GM12864 (cell line): ENCODE data around the gene PSMA6.

Experiments
- DNase-seq: peaks from one replicate; pipeline ENCODE4 v3.0.0-alpha.2; 2011; ENCODE audit warnings: low read depth
- H3K4me3 ChIP-seq: 2 replicates; pipeline ENCODE4 v1.5.1; 2011; ENCODE audit warnings: mild to moderate bottlenecking, low read depth, low read length, control low read depth
- TF ChIP-seq, protein P1 (sequence below): IDR thresholded peaks from 2 replicates; pipeline ENCODE4 v1.5.1; 2011; ENCODE audit warnings: low read depth, mild to moderate bottlenecking, moderate library complexity, low read length, control low read depth, inconsistent platforms; ENCODE audit errors: missing control alignments

PSMA6 gene

DNA sequence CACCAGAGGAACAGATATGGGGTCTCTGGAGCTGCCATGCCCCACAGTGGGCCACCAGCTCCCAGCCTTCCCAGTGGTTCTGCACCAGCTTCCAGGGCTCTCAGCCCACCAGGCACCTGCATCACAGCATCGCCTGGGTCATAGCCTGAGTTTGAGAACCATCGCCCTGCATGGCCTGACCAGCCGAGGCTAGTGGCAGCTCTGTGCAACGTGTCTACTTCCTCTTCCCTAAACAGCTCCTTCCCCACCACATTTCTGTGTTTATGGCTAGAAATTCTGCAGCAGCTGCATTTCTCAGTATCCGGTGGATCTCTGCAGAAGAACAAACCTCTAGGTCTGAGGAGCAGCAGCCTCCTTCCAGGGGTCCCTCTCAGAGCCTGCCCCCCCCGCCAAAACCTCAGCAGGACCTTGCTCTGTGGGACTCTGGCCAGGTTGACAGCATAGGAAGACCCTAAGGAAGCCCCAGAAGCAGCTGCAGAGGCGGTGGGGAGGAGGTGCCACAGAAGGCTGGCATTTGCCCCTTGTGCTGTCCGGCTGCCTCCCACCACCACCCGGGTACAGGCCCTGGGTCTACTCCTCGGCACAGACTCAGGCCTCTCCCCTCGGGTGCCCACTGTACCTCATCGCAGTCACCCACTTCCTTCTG lies 47.7 kb downstream of the PSMA6 start:
- TF ChIP-seq, protein P1, sequence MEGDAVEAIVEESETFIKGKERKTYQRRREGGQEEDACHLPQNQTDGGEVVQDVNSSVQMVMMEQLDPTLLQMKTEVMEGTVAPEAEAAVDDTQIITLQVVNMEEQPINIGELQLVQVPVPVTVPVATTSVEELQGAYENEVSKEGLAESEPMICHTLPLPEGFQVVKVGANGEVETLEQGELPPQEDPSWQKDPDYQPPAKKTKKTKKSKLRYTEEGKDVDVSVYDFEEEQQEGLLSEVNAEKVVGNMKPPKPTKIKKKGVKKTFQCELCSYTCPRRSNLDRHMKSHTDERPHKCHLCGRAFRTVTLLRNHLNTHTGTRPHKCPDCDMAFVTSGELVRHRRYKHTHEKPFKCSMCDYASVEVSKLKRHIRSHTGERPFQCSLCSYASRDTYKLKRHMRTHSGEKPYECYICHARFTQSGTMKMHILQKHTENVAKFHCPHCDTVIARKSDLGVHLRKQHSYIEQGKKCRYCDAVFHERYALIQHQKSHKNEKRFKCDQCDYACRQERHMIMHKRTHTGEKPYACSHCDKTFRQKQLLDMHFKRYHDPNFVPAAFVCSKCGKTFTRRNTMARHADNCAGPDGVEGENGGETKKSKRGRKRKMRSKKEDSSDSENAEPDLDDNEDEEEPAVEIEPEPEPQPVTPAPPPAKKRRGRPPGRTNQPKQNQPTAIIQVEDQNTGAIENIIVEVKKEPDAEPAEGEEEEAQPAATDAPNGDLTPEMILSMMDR: no peak
- no peak for DNase-seq
- no peak overlapping the region for H3K4me3 ChIP-seq

- no peak overlapping the region for H3K4me3 ChIP-seq
- TF ChIP-seq, protein P1: no peak
- no peak for DNase-seq
These were observed 48.7 kb downstream of the PSMA6 start for GRCh38 chr14:35340616-35341453.

DNA sequence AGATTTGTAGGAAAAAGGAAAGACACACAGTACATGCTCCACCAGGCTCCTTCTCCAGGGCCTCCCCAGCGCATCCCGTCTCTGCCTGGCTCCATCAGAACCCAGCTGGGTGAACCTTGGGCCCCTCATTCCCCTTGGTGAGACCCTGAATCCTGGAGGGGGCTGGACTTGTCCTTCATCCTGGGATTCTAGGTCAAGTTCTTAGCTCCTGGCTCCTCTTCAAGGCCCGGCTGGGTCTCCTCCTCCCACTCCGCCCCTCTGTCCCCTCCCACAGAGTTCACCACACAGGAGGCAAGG lies 49.2 kb downstream of the PSMA6 start:
- H3K4me3 ChIP-seq: no peak overlapping the region
- TF ChIP-seq, protein P1: no peak
- DNase-seq: no peak

- TF ChIP-seq, protein P1: no peak
- H3K4me3 ChIP-seq: no peak overlapping the region
- DNase-seq: no peak
These were observed 49.7 kb downstream of the PSMA6 start for GRCh38 chr14:35341751-35342488.

- H3K4me3 ChIP-seq: no peak overlapping the region
- no peak for DNase-seq
- TF ChIP-seq, protein P1: no peak
These were observed 50.4 kb downstream of the PSMA6 start for GRCh38 chr14:35342489-35343010.

- no peak overlapping the region for H3K4me3 ChIP-seq
- TF ChIP-seq, protein P1: no peak
- no peak for DNase-seq
These were observed 51.5 kb downstream of the PSMA6 start for GRCh38 chr14:35343702-35344101.
